Measurements from ENCODE around the gene FCHO1.

GRCh38 chr19:17834350-17835181 is 83.3 kb downstream of the FCHO1 start:
- TF ChIP-seq CTCF (IDR thresholded peaks at IDR 0.05) = no peak
- TF ChIP-seq EP300 (IDR thresholded peaks at IDR 0.05) = no peak
- no peak for TF ChIP-seq POLR2A (IDR thresholded peaks at IDR 0.05)

All from ovary (tissue), 3 donors.